DOHH2 (cell line): ENCODE data around the gene CARMIL1.

Experiments used
- H3F3A ChIP-seq: fragments of 200-600 bp; sonication (generic), shearing (Covaris generic); 2 replicates; pipeline ENCODE4 v1.6.0; 2016; ENCODE audit warnings: antibody characterized with exemption, mild to moderate bottlenecking; ENCODE audit not compliant: control insufficient read depth, insufficient read depth
- H3K27ac ChIP-seq: fragments of 200-600 bp; sonication (generic); 2 replicates; pipeline ENCODE4 v1.5.1; 2014; ENCODE audit warnings: low read depth, mild to moderate bottlenecking, low read length, moderate library complexity
- H3K27me3 ChIP-seq: fragments of 200-600 bp; sonication (generic); 2 replicates; pipeline ENCODE4 v1.6.1; 2014; ENCODE audit warnings: mild to moderate bottlenecking, low read length, mixed read lengths; ENCODE audit not compliant: control insufficient read depth
- H3K36me3 ChIP-seq: fragments of 200-600 bp; sonication (generic); 2 replicates; pipeline ENCODE4 v1.6.1; 2014; ENCODE audit warnings: mild to moderate bottlenecking, low read length, moderate library complexity, mixed read lengths; ENCODE audit not compliant: control insufficient read depth
- H3K4me1 ChIP-seq: fragments of 200-600 bp; sonication (generic); 2 replicates; pipeline ENCODE4 v1.6.1; 2014; ENCODE audit warnings: mild to moderate bottlenecking, low read length, mixed read lengths; ENCODE audit not compliant: control insufficient read depth
- H3K4me2 ChIP-seq: fragments of 200-600 bp; sonication (generic); 2 replicates; pipeline ENCODE4 v1.6.0; 2014; ENCODE audit warnings: mild to moderate bottlenecking, low read length, moderate library complexity
- H3K4me3 ChIP-seq: fragments of 200-600 bp; sonication (generic); 2 replicates; pipeline ENCODE4 v1.5.1; 2014; ENCODE audit warnings: mild to moderate bottlenecking, low read length, mixed read lengths
- H3K79me2 ChIP-seq: fragments of 200-600 bp; sonication (generic); 2 replicates; pipeline ENCODE4 v1.6.1; 2014; ENCODE audit warnings: mild to moderate bottlenecking, low read length, mixed read lengths; ENCODE audit not compliant: control insufficient read depth
- H3K9me2 ChIP-seq: fragments of 200-600 bp; sonication (generic); replicated peaks from 2 replicates; pipeline ENCODE4 v1.6.1; 2014; ENCODE audit warnings: mild to moderate bottlenecking, low read length, mixed read lengths; ENCODE audit not compliant: control insufficient read depth
- H3K9me3 ChIP-seq: fragments of 200-600 bp; sonication (generic); 2 replicates; pipeline ENCODE4 v1.6.1; 2014; ENCODE audit warnings: antibody characterized with exemption, low read length, mixed read lengths; ENCODE audit not compliant: control insufficient read depth, insufficient read depth
- H4K20me1 ChIP-seq: fragments of 200-600 bp; sonication (generic); 2 replicates; pipeline ENCODE4 v1.6.0; 2014; ENCODE audit warnings: low read depth, mild to moderate bottlenecking, antibody characterized with exemption, low read length, moderate library complexity; ENCODE audit not compliant: control insufficient read depth, insufficient read depth
- CTCF ChIP-seq: fragments of 200-600 bp; sonication (generic); IDR thresholded peaks from one replicate; pipeline ENCODE4 v1.5.1; 2014; ENCODE audit warnings: antibody characterized with exemption, mild to moderate bottlenecking, low read depth, low read length; ENCODE audit not compliant: poor library complexity, severe bottlenecking
- EZH2phosphoT487 ChIP-seq: fragments of 200-600 bp; sonication (generic); IDR thresholded peaks from 2 replicates; pipeline ENCODE4 v1.6.1; 2017; ENCODE audit warnings: borderline replicate concordance, mild to moderate bottlenecking, antibody characterized with exemption, low read length, moderate library complexity, mixed read lengths

The CARMIL1 gene

DNA sequence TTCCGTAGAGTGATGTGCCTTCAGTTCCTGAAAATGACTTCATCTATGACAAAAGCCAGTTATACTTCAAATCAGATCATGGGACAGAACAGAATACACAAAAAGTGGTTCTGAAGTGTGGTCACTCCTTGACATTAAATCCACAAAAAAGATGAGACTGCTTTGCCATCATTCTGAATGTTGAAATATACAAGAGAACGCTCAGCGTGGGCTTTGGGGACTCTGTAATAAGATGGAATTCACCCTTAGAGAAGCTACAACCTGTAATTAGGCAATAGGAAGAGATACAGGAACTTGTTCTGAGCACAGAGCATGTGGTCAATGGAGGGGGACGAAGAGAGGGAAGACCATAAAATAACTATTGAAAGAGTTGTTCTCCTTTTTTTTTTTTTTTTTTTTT, 184.3 kb downstream of the CARMIL1 start:
- Histone ChIP-seq H3F3A (no peaks in the 10 kb centered on the region), H3K9me2 (no peaks in the 10 kb centered on the region), H3K4me2 (no peak overlapping the region), H3K4me3 (no peak overlapping the region), H4K20me1 (no peaks in the 10 kb centered on the region), H3K27ac (no peak overlapping the region), H3K9me3 (no peaks in the 10 kb centered on the region), H3K4me1 (peaks cover 5% of the 10 kb centered on the region; the same call in 1 of the 2 replicates), H3K79me2 (no peaks in the 10 kb centered on the region), H3K36me3 (no peaks in the 10 kb centered on the region), H3K27me3 (no peaks in the 10 kb centered on the region)
- TF ChIP-seq EZH2phosphoT487: no peak
- TF ChIP-seq CTCF: no peak

DNA sequence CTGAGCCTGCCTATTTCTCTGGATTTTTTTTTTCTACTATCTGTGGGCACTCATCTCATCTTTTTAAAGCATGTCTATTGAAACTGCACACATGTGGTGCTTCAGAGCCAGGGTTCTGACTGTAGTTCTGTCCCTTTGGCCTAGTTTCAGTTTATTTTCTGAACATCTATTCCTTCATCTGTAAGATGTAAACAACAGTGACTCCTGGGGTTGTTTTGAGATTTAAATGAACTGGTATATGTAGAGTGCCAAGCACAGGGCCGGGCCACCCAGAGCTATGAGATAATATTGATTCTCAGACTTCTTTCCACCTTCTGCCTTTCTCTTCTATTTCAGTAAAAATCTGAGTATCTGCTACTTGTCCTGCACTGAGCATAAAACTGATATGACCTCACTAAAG, 185.1 kb downstream of the CARMIL1 start:
- TF ChIP-seq EZH2phosphoT487 (no peak), CTCF (no peak)
- no peaks in the 10 kb centered on the region for H3K9me3 ChIP-seq

DNA sequence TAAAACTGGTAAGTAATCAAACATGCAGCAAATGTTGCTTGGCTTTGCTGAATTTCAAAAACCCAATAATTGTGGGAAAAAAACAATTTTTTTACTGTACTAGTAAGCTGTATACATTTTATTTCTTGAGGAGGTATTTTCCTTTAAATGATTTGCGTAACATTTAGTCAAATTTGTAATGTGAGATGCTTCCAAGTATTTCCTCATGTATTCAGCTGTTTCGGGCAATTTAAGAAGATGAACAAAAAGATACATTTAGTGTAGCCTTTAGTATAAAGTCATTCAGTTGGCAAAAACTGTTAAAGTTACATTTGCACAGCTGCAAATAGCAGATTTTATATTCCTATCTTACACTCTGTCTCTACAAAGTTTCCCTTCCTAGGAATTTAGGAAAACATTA, 186.8 kb downstream of the CARMIL1 start:
- H3K27me3 ChIP-seq: no peaks in the 10 kb centered on the region
- no peaks in the 10 kb centered on the region for H3K79me2 ChIP-seq
- no peaks in the 10 kb centered on the region for H4K20me1 ChIP-seq
- no peak overlapping the region for H3K27ac ChIP-seq
- no peaks in the 10 kb centered on the region for H3F3A ChIP-seq
- H3K36me3 ChIP-seq: no peaks in the 10 kb centered on the region
- H3K4me2 ChIP-seq: no peak overlapping the region
- H3K9me3 ChIP-seq: no peaks in the 10 kb centered on the region
- TF ChIP-seq CTCF: no peak
- no peak for TF ChIP-seq EZH2phosphoT487
- peaks cover 6% of the 10 kb centered on the region; the same call in 1 of the 2 replicates for H3K4me1 ChIP-seq
- no peaks in the 10 kb centered on the region for H3K9me2 ChIP-seq
- H3K4me3 ChIP-seq: no peak overlapping the region

More for the DNA sequence above, 185.1 kb downstream of the CARMIL1 start:
- H3K79me2 ChIP-seq: no peaks in the 10 kb centered on the region
- no peaks in the 10 kb centered on the region for H3K36me3 ChIP-seq
- H3K27me3 ChIP-seq: no peaks in the 10 kb centered on the region
- H3K4me2 ChIP-seq: no peak overlapping the region
- no peaks in the 10 kb centered on the region for H3K9me2 ChIP-seq
- H3F3A ChIP-seq: no peaks in the 10 kb centered on the region
- no peaks in the 10 kb centered on the region for H4K20me1 ChIP-seq
- H3K27ac ChIP-seq: no peak overlapping the region
- peaks cover 6% of the 10 kb centered on the region; the same call in 1 of the 2 replicates for H3K4me1 ChIP-seq
- H3K4me3 ChIP-seq: no peak overlapping the region

GRCh38 chr6:25468881-25469280, 189.7 kb downstream of the CARMIL1 start:
- Histone ChIP-seq H3F3A (no peaks in the 10 kb centered on the region), H3K36me3 (no peaks in the 10 kb centered on the region), H3K9me3 (no peaks in the 10 kb centered on the region), H4K20me1 (no peaks in the 10 kb centered on the region), H3K4me3 (no peak overlapping the region), H3K4me1 (peaks cover 6% of the 10 kb centered on the region; the same call in 1 of the 2 replicates), H3K27me3 (no peaks in the 10 kb centered on the region), H3K9me2 (no peaks in the 10 kb centered on the region), H3K4me2 (no peak overlapping the region), H3K27ac (no peak overlapping the region), H3K79me2 (no peaks in the 10 kb centered on the region)
- TF ChIP-seq EZH2phosphoT487 (no peak), CTCF (no peak)
